Measurements from ENCODE around the gene CAB39.

- no peak for TF ChIP-seq CTCF (conservative IDR thresholded peaks at IDR 0.05)
- no peak for TF ChIP-seq EZH2 (IDR thresholded peaks at IDR 0.05; ENCODE audit: low read depth)
Observed at GRCh38 chr2:230846360-230846759, 133.7 kb downstream of the CAB39 start.

Measured in PC-9 (cell line).